Measurements from ENCODE around the gene OSBPL2. TPM values are rescaled to one million over a fixed set of nuclear protein-coding genes. Genes with fewer than 3 reads are reported as not detected.

OSBPL2 gene
- total RNA-seq, 1 donor from 2014 or later: 28.4 TPM

DNA sequence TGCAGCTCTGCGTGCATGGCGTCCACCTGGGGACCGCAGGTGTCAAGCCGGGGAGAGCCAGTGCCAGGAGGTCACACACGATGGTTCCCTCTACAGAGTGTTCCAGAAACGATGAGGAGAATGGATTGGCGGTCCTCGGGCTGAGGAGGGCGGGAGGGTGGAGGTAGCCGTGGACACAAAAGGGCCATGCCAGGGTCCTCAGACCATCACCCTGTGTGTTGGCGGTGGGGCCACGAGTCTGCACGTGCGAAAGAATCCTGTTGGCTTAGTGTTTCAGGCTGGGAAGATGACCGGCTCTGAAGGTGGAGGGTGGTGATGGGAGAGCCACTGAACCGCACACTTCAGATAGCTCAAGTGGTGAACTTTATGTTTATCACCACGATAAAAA, 31.9 kb upstream of the OSBPL2 start:
- H3K36me3 ChIP-seq: no peaks in the 10 kb centered on the region
- H2AFZ ChIP-seq (replicated peaks): no peak overlapping the region
- Mint-ChIP-seq H3K4me3 (peak overlapping the region; percentile 57), H3K36me3 (peaks cover 6% of the 10 kb centered on the region), H3K4me1 (peaks cover 10% of the 10 kb centered on the region), H3K27me3 (ENCODE audit: insufficient read depth, low read depth) (peaks cover 4% of the 10 kb centered on the region), H3K27ac (no peak overlapping the region), H3K9me3 (no peaks in the 10 kb centered on the region)
- no peak overlapping the region for H3K4me3 ChIP-seq
- no peaks in the 10 kb centered on the region for H3F3A ChIP-seq (ENCODE audit: low read depth)
- H3K27me3 ChIP-seq: no peaks in the 10 kb centered on the region
- no peak for DNase-seq (ENCODE audit: low spot score)
- no peaks in the 10 kb centered on the region for H3K79me2 ChIP-seq (ENCODE audit: low read depth)
- H3K4me1 ChIP-seq: no peaks in the 10 kb centered on the region
- no peaks in the 10 kb centered on the region for H3K9me3 ChIP-seq (ENCODE audit: low read depth)
- TF ChIP-seq EZH2 (IDR thresholded peaks at IDR 0.05): no peak
- TF ChIP-seq, protein P1, sequence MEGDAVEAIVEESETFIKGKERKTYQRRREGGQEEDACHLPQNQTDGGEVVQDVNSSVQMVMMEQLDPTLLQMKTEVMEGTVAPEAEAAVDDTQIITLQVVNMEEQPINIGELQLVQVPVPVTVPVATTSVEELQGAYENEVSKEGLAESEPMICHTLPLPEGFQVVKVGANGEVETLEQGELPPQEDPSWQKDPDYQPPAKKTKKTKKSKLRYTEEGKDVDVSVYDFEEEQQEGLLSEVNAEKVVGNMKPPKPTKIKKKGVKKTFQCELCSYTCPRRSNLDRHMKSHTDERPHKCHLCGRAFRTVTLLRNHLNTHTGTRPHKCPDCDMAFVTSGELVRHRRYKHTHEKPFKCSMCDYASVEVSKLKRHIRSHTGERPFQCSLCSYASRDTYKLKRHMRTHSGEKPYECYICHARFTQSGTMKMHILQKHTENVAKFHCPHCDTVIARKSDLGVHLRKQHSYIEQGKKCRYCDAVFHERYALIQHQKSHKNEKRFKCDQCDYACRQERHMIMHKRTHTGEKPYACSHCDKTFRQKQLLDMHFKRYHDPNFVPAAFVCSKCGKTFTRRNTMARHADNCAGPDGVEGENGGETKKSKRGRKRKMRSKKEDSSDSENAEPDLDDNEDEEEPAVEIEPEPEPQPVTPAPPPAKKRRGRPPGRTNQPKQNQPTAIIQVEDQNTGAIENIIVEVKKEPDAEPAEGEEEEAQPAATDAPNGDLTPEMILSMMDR (IDR thresholded peaks at IDR 0.05): no peak
- TF ChIP-seq EZH2phosphoT487 (IDR thresholded peaks at IDR 0.05): no peak
- H4K20me1 ChIP-seq (ENCODE audit: low read depth): no peaks in the 10 kb centered on the region
- H3K9ac ChIP-seq: no peak overlapping the region
- no peak overlapping the region for H3K27ac ChIP-seq
- no peak overlapping the region for H3K4me2 ChIP-seq

DNA sequence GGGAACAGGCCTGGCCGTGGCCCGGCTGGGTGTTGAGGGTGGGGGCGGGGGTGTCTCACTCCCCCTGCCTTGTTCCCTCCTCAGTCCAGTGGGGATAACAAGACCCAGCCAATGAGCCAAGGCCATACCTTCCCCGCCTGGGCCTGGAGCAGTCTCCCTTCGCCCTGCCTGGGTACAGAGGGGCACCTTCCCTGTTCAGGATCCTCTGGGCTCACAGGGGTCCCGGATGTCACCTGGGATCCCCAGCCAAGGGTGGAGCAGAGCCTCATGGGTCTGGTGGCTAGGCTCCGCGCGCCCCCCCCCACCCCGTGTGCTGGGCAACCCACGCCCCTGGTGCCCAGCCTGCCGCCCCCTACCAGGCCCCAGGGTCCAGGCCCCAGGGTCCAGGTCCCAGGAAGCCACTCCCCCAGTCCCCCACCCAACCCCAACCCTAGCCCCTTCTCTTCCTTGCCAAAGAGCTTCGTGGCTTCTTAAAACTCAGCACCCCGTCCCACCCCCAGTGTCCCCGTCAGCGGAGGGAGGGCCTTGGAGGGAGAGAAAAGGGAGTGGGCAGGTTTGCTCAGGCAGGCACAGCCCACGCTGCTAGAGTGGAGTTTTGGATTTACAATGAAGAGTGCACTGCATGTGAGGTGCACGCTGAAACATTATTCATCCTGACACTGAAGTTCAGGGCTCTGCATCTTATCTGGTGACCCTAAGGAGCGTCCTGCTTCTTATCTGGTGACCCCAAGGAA, 30.1 kb upstream of the OSBPL2 start:
- H3K27me3 ChIP-seq: no peaks in the 10 kb centered on the region
- H2AFZ ChIP-seq (replicated peaks): no peak overlapping the region
- no peaks in the 10 kb centered on the region for H3K79me2 ChIP-seq (ENCODE audit: low read depth)
- no peaks in the 10 kb centered on the region for H3K9me3 ChIP-seq (ENCODE audit: low read depth)
- no peaks in the 10 kb centered on the region for H3F3A ChIP-seq (ENCODE audit: low read depth)
- H3K27ac ChIP-seq: no peak overlapping the region
- Mint-ChIP-seq H3K36me3 (peaks cover 1% of the 10 kb centered on the region), H3K4me3 (no peak overlapping the region), H3K27ac (no peak overlapping the region), H3K27me3 (ENCODE audit: insufficient read depth, low read depth) (peaks cover 4% of the 10 kb centered on the region), H3K4me1 (peaks cover 12% of the 10 kb centered on the region), H3K9me3 (no peaks in the 10 kb centered on the region)
- H3K4me2 ChIP-seq: no peak overlapping the region
- DNase-seq (ENCODE audit: low spot score): no peak
- no peak overlapping the region for H3K9ac ChIP-seq
- peaks cover 5% of the 10 kb centered on the region for H3K4me1 ChIP-seq
- TF ChIP-seq EZH2 (IDR thresholded peaks at IDR 0.05) (no peak), EZH2phosphoT487 (IDR thresholded peaks at IDR 0.05) (no peak)
- TF ChIP-seq, protein P1 (IDR thresholded peaks at IDR 0.05): no peak
- no peaks in the 10 kb centered on the region for H4K20me1 ChIP-seq (ENCODE audit: low read depth)
- H3K4me3 ChIP-seq: no peak overlapping the region
- no peaks in the 10 kb centered on the region for H3K36me3 ChIP-seq

DNA sequence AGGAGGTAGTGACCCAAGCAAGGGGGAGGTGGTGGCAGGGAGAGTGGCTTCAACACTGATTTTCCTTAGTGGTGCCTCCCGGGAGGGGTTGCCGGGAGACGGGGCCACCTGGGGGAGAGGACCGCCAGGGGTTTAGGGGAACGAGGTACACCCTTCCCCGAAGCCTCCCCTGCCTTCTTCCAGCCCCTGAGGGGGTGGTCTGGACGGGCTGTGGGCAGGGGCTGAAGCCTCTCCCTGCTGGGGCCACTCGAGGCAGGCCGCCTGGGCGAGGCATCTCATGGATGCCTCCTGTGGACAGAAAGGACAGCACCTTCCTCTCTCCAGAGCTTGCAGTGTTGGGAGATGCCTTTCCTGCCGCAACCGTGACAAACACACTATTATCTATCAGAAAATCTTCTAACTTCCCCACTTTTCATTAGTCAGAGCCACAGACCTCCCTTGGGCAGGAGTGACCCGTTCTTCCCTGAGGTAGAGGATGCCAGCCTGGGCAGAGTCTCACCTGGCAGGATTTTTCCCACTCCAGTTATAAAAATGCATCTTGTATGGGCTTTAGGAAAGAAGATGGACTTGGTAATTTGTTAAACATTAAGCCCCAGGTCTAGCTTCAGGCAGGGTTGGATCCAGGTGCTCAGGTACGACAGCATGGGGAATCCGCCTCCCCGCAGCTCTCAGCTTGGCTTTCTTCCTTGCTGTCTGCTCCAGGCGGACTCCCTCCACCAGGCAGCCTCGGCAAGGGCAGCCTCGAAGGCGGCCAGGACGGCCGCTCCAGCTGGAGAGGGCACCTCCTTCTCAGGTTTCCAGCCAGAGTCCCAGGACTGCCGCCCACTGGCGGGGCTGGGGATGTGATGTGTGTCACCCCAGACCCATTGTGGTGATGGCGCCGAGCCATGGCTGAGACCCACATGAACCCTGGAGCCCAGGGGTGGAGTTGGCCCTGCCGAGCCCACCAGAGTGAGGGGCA, 29.2 kb upstream of the OSBPL2 start:
- Histone ChIP-seq H3K4me3 (no peak overlapping the region), H4K20me1 (ENCODE audit: low read depth) (peaks cover 3% of the 10 kb centered on the region), H3K4me2 (no peak overlapping the region), H3K9ac (no peak overlapping the region), H3F3A (ENCODE audit: low read depth) (no peaks in the 10 kb centered on the region), H3K79me2 (ENCODE audit: low read depth) (no peaks in the 10 kb centered on the region), H3K36me3 (no peaks in the 10 kb centered on the region), H3K27ac (no peak overlapping the region), H3K9me3 (ENCODE audit: low read depth) (no peaks in the 10 kb centered on the region), H2AFZ (replicated peaks) (no peak overlapping the region), H3K27me3 (no peaks in the 10 kb centered on the region), H3K4me1 (peaks cover 5% of the 10 kb centered on the region)
- Mint-ChIP-seq H3K9me3 (no peaks in the 10 kb centered on the region), H3K27ac (peak overlapping the region; percentile 81), H3K27me3 (ENCODE audit: insufficient read depth, low read depth) (peaks cover 7% of the 10 kb centered on the region), H3K36me3 (no peaks in the 10 kb centered on the region), H3K4me3 (no peak overlapping the region), H3K4me1 (peaks cover 12% of the 10 kb centered on the region)
- TF ChIP-seq EZH2phosphoT487 (IDR thresholded peaks at IDR 0.05): no peak
- TF ChIP-seq, protein P1 (IDR thresholded peaks at IDR 0.05): peak; percentile 39
- peak; percentile 73 for DNase-seq (ENCODE audit: low spot score)

Measured in neural progenitor cell (in vitro differentiated cells).